GM21786 (cell line): ENCODE results near the gene OR5H6.
"Not testable (repeated sequence)": the region's sequence is repeated elsewhere in the genome, so short reads cannot be mapped to it uniquely, and the experiment has no call there.

Experiments
- ATAC-seq: cut with Tn5 transposase; IDR thresholded peaks from one replicate; pipeline ENCODE4 v1.9.1; 2021; ENCODE audit not compliant: unreplicated experiment

OR5H6 gene

GRCh38 chr3:98263944-98264343 lies at the start of gene OR5H6:
OR5H6 (plus strand) TSS chr3:98264244; CDS start chr3:98264333, 89 bp downstream.
- ATAC-seq = no peak

- no peak for ATAC-seq
Measured at GRCh38 chr3:98215051-98215450, 49.0 kb upstream of the OR5H6 start.

DNA sequence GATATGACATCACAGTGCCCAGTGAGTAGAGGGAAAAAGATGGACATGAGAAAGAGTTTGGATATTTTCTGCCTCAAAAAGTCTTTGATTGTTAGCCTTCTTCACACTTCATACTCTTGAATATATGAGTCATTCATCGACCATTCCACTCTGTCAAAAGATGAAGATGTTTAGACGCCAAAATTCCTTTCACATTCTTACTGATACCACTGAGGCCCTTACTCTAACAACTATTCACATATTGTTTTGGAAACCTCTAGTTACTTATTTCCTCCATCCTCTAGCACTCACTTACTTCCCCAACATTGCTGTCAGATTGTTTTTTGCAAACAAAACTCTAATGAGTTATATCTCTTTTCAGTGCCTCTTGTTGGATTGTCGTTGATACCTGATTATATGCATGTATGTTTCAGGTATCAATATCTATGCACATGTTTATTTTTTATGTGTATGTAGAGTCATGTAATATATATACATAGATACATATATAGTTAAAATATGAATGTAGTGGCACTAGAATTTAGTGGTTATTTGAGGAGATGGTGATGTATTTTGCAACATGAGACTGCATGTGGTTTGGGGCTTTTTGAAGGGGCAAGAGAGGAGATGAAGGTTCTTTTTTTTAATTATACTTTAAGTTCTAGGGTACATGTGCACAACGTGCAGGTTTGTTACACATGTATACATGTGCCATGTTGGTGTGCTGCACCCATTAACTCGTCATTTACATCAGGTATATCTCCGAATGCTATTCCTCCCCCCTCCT lies 40.0 kb upstream of the OR5H6 start:
- ATAC-seq = no peak

DNA sequence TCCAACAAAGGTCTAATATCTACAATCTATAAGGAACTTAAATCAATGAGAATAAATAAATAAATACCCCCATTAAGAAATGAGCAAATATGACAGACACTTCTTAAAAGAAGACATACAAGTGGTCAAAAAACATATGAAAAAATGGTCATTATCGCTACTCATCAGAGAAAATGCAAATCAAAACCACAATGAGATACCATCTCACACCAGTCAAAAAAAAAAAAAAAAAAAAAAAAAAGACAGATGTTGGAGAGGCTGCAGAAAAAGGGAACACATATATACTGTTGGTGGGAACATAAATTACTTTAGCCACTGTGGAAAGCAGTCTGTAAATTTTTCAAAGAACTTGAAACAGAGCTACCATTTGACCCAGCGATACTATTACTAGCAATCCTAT lies 31.6 kb upstream of the OR5H6 start:
- ATAC-seq = no peak

DNA sequence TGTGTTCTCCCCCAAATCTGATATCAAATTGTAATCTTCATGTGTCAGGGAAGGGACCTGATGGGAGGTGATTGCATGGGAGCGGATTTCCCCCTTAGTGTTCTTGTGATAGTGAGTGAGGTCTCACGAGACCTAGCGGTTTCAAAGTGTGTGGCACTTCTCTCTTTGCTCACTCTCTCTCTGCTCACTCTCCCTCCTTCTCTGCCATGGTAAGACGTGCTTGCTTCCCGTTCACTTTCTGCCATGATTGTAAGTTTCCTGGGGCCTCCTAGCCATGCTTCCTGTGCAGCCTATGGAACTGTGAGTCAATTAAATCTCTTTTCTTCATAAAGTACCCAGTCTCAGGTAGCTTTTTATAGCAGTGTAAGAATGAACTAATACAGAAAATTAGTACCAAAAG lies 30.6 kb upstream of the OR5H6 start:
- ATAC-seq = no peak

- no peak for ATAC-seq
Measured at GRCh38 chr3:98240131-98240530, 23.9 kb upstream of the OR5H6 start.

DNA sequence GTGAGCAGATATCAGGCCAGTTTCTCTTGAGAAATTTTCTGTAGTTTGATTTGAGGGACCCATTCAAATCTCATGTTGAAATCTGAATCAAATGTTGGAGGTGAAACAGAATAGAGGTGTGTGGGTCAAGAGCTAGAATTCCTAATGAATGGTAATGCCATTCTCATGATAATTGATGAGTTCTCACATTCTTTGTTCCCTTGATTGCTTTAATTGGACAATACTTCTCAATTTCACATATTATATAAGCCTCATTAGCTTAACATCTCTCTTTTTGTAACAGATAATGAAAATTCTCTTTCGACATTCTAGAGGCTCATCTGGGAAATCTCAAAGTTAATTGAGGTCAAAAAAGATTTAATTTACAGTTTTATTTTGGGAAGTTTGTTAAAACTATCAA lies 21.9 kb upstream of the OR5H6 start:
- no peak for ATAC-seq

DNA sequence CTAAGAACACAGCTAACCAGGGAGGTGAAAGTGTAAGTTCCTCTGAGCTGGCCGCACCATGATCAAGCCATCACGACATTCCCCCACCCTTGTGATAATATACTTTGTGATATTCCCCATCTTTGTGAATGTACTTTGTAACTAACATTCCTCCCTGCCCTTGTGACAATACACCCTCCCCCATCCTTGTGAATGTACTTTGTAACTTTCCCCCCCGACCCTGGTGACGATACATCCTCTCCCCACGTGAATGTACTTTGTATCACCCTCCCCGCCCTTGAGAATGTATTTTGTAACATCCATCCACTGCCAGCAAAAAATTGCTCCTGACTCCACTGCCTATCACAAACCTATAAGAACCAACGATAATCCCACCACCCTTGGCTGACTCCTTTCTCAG lies 20.2 kb upstream of the OR5H6 start:
- ATAC-seq = no peak

GRCh38 chr3:98246142-98246541 lies 17.9 kb upstream of the OR5H6 start:
- ATAC-seq = no peak

DNA sequence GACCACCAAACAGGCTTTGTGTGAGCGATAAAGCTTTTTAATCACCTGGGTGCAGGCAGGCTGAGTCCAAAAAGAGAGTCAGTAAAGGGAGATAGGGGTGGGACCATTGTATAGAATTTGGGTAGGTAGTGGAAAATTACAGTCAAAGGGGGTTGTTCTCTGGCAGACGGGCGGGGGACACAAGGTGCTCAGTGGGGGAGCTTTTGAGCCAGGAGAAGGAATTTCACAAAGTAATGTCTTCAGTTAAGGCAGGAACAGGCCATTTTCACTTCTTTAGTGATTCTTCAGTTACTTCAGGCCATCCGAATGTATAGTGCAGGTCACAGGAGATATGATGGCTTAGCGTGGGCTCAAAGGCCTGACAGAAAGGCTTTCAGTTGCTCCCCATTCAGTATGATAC lies 8.0 kb upstream of the OR5H6 start:
- not testable (repeated sequence) for ATAC-seq

- peak; percentile 88 for ATAC-seq
Measured at GRCh38 chr3:98259707-98260106, 4.3 kb upstream of the OR5H6 start.

- ATAC-seq = no peak
Measured at GRCh38 chr3:98262046-98262445, 2.0 kb upstream of the OR5H6 start.

- ATAC-seq = no peak
Measured at GRCh38 chr3:98269846-98270245, 5.8 kb downstream of the OR5H6 start.

- ATAC-seq = no peak
Measured at GRCh38 chr3:98272126-98272525, 8.1 kb downstream of the OR5H6 start.

DNA sequence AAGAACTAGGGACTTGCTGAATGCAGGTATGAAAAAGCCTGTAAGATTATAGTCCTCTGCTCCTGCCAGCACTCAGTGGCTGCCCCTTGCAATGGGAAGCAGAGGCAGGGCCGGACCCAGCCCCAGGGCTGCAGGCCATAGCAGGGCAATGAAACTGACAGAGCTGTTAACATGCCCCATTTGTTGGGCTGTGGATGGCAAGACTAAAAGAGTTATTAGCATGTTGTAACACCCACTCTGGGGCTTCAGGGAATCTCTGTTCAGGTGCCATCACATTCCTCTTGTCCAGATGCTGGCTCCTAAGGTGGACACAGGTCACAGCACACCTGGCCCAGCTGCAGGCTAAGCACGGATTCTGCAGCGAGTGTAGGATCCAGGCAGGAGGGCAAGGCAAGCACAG lies 10.9 kb downstream of the OR5H6 start:
- no peak for ATAC-seq

DNA sequence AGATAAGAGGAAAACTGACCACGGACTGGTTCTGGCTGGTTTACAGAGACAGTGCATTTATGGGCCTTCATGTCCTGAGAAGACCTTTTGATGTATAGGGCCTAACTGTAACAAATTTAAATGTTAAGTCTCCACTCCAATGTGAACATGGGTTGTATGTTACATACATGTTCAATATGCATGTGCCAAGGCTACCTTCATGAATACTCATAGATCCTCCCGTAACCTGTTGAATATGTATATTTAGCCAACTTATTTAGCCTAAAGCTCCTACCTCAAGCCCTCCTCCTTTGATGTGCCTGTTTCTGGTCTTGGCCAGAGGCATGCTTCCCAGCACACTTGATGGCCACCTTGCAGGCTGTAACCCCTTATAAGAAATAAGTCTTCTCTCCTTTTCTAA lies 18.2 kb downstream of the OR5H6 start, which contains the start of gene OR5H2:
Gene OR5H2 (plus strand): TSS at position 301 of the 400 bp plus-strand sequence. CDS start 398 bp downstream, outside the sequence.
- ATAC-seq = no peak

GRCh38 chr3:98290916-98291315 lies 26.9 kb downstream of the OR5H6 start:
- ATAC-seq = no peak

DNA sequence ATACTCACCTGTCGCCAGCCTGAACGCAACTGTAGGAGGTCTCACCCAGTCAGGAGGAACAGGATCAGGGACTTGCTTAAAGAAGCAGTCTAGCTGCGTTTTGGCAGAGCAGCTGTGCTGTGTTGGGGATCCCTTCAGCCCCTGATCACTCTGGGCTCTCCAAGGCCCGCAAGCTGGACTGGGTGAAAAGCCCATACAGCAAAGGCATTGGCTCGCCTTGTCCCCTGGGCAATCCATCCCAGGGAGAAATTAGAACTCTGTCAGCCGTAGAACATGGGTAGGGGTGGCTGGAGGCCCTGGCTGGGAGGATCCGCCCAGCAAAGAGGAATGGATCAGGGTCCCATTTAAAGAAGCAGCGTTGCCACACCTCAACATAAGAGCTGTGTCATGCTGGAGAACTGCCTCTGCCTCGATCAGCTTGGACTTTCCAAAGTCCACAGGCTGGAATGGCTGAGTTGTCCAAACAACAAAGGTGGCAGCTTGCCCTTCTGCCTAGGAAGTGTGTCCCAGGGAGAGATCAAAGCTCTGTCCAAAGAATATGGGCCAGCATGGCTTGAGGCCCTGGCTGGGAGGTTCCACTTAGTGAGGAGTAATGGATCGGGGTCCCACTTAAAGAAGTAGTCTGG lies 27.4 kb downstream of the OR5H6 start:
- ATAC-seq = no peak
